DMS153 treated with DMSO at 0.1 percent for 48 hours (cell line): ENCODE results near the gene RGS7.
A peak's percentile ranks its signal among the peaks of the same experiment; 100 is the strongest.
"Not testable (repeated sequence)": the region's sequence is repeated elsewhere in the genome, so short reads cannot be mapped to it uniquely, and the experiment has no call there.

ENCODE experiments used
- DNase-seq: peaks from one replicate; lab custom pipeline; 2025; ENCODE audit not compliant: unreplicated experiment; lab: John Stamatoyannopoulos, UW

The RGS7 gene

DNA sequence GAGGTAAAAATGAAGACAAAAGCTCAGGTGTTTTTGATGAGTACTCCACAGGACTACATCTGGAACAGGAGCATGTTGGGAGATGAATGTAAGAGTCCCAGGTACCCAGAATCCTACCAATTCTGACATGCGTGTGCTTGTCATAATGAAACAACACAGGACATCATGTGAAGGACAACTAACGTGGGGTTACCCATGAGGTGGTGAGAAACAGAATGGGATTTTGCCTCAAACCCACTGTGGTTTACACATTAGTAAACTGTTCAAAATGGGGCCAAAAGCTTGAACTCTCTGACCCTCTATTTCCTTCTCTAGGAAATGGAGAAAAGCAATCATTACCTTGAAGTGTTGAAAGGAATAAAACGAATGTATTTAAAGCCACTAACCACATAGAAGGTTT is 266.2 kb downstream of the RGS7 start:
- no peak for DNase-seq

DNA sequence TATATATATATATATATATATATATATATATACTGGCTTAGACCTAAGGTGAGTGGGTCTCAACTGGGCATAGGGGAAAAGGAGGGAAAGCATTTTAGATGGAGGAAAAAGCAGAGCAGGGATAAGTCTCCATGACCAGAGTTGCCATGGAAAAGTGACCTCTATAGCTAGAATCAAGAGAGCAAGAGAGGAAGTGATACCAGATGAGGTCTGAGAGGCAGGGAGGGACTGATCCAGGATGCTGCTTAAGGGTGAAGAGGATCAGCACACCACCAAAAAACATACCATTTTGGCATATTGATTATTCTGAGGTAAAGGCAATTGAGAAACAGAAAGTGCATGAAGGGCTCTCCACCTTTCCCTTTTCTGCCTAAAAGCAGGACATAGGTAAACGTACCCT is 267.9 kb downstream of the RGS7 start:
- not testable (repeated sequence) for DNase-seq

DNA sequence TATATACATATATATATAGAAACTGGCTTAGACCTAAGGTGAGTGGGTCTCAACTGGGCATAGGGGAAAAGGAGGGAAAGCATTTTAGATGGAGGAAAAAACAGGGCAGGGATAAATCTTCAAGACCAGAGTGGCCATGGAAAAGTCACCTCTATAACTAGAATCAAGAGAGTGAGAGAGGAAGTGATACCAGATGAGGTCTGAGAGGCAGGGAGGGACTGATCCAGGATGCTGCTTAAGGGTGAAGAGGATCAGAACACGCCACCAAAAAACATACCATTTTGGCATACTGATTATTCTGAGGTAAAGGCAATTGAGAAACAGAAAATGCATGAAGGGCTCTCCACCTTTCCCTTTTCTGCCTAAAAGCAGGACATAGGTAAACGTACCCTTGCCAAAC is 268.9 kb downstream of the RGS7 start:
- not testable (repeated sequence) for DNase-seq

DNA sequence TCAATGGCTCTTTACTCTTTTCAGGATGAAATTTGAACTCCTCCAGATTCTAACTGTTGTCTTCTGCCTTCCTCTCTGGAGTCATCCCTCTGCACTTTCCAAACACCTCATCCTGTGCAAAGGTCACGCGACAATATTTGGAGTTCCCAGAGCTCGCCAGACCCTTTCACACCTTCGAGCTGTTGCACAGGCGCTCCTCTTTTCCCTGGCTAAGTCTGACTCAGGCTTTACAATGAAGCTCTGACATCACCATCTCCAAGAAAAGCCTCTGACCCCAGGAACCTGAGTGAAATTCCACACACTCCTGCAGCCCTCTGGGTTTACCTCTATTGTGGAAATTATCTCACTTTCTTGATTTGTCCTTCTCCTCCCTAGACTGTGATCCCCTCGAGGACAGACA is 270.3 kb downstream of the RGS7 start:
- no peak for DNase-seq

DNA sequence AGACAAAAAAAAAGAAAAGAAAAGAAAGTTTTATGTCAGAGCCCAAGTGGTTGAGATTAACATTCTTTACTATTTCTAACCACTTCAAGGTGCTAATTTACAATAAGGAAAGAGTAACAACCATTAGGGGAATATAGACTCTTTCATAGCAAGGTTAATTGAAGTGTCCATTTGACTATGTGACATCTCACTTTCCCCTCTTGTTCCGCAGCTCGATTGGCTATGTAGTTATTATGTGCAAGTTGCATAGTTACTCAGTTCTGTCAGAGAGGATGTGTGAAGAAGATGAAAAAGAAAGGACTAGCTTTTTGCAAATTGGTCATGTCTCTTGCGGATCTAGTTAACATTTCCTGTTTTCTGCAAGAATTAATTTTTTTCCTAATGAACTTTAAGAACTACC is 273.7 kb downstream of the RGS7 start:
- DNase-seq = no peak

DNA sequence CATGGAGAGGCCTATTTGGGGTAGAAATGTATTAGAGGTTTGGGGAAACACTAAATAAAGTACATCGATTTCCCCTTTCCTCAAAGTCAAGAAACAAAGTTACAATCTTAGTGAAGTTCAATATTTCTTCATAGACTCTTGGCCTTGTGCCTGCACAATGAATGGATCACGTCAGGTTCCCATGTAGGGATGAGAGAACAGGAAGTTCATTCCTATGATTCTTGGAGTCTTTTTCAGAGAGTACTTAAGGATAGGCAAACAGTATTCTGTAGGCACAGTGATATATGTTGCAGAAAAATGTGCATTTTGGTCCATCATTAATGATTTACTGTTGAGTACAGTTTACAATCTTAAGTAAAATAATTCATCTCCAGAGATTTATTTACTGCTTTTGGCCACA is 275.5 kb downstream of the RGS7 start:
- DNase-seq = no peak

DNA sequence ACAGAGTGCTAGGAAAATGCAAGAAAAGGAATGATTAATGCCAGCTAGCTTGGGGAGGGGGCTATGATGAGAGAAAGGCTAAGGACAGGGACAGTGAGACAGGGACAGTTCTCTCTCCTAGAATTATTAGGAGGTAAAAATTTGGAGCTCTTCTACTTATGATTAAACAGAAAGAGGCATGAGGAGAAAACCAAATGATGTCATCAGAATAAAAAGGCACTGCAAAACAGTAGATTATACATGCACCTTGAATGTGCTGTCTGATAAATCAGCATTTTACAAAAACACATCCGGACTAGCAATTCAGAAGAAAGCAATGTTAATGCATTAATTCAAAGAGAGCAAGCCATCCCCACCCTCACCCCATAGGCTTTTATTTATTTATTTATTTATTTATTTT is 277.5 kb downstream of the RGS7 start:
- DNase-seq = no peak

DNA sequence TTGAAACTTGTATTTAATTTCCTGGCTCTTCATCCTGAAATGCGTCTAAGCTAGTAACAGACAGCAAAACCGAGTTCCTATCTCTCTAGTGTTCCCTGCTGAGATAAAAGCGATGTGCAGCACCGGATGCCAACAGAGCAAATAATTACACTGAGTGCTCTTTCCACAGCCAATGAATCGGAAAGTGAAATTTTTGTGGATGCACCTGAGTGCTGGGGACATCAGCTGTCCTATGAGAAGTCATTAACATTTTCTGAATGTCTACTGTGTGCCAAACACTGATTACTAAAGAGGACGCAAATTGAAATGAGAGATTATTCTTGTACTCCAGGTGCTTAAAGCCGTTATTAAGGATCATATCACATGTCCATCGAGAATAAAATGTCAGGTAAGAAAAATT is 278.0 kb downstream of the RGS7 start:
- peak; percentile 25 for DNase-seq

DNA sequence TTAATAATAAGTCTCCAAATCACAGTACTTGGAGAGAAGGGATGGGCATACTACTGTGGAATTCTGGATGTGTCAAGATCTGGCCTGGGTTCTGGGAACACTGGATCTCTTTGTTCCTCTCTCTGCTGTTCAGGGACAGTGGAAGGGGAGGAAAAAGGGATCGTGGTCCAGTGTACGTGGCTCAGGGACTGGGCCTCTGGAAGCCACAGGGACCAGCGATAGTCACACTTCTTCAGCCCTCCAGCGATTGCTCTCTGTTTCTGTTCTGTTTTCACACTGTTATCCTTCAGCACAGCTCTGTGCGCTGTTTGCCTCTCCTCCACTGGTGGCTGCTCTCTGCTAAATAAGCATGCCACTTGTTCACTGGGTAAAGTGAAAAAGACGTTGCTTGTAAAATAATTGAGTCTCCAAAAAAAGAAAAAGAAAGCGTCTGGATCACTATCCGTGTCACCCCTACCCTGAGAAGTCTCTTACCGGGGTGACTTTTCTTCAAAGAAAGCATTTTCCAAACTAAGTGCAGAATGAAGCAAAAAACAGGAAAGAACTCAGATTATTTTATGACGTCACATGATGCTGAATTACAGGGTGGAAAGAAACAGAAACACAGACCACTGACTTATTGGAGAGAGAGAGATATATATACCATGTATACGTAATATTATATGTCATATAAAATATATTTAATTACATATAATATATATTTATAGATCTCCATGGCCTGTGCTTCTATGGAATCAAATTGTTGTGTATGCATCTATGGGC is 279.4 kb downstream of the RGS7 start:
- no peak for DNase-seq

DNA sequence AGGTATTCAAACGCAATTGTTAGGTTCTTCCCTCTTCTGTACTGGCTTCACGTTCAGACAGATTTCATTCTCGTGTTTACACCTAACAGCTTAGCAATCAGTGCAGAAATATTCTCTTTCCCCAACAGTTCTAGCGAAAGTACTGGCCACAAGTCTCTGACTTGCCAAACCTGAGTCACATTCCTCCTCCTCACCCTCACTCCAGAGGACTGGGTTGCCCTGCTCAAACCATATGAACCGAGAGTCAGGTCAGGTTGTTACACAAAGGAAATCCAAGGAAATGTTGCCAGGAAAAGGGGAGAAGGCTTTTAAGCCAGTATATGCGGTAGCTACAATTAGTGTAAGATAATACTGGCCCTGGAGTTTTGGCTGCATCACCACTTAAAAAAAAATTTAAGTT is 282.5 kb downstream of the RGS7 start:
- DNase-seq = no peak

DNA sequence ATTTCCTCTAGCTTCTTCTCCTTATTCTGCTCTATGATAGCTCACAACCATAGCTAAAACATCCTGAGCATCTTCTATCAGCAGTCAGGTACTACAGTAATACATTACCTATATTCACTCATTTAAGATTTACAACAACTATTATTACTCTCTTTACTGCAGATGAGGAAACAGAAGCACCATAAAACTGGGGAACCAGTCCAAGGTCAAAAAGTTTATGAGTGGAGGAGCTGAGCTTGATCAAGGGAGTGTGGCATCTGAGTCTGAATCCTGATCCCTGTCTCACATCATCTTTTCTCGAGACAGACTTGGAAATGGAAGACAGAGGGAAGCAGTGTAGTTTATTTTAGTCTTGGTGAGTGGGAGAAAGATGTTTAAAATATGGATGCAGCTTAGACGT is 288.6 kb downstream of the RGS7 start:
- DNase-seq = no peak

DNA sequence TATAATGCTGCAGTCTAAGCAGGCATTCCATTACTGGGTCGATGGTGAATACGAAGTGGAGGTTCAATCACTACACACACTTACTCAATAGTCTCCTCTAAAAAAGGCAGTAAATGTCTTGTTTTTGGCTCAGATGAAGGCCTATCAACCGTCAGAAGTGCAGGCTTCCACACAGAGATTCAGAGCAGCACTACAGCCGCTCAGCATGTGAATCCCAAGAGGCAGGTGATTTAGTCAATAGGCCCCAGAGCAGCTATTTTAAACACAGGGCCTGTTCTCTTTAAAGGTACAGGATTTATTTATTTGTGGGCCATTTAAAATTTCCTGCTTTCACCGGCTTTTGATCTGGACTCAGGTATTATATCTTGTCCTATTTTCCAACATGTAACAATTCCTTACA is 293.7 kb downstream of the RGS7 start:
- DNase-seq = peak; percentile 44

DNA sequence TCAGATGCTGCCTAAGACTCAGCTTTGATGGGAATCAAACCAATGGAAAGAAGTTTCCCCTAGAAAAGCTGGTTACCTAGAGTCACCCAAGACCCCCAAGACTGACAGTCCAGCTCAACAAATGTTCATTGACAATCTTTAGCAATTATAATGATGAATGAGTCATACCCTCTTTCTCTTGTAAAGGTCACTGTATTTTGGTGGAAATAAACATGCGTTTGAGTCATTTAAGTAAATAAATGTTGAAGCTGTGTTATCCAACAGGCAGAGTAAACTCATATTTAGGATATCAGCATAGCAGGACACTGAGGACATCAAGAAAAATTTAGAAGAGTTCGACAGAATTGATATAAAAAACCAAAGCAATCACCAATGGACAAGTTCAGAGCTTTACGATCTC is 295.9 kb downstream of the RGS7 start:
- DNase-seq = no peak

DNA sequence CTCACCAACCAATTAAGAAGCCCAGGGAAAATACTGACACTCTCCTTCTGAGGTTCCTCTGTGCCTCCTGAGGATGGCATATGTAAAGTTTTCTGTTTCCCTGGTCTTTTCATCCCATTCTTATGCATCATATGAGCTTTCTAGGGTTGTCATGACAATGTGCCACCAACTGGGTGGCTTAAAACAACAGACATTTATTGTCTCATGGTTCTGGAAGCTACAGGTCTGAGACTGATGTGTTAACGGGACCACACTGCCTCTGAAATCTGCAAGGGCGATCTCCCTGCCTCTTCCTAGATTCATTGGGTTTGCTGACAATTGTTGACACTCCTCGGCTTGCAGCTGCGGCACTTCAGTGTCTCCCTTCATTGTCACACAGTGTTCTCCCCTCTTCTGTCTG is 308.4 kb downstream of the RGS7 start:
- DNase-seq = no peak

DNA sequence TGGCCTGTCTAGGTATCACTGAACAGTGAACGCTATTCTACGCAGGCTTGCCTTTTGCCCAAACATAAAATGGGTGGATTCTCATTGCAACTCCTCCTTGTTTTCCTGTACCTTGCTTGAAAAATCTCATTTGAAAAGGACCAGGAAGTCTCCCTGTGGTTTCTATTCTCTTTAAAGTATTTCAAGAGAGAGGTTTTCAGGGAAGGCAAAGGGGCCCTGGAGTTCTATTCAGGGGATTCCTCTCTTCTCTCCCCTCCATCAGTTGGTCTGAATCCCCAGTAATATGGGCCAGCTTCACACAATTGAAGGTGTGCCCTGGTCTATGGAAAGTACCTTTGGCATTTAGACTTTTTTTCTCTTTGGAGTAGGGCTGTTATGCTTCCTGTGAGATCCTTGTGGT is 311.3 kb downstream of the RGS7 start:
- no peak for DNase-seq

DNA sequence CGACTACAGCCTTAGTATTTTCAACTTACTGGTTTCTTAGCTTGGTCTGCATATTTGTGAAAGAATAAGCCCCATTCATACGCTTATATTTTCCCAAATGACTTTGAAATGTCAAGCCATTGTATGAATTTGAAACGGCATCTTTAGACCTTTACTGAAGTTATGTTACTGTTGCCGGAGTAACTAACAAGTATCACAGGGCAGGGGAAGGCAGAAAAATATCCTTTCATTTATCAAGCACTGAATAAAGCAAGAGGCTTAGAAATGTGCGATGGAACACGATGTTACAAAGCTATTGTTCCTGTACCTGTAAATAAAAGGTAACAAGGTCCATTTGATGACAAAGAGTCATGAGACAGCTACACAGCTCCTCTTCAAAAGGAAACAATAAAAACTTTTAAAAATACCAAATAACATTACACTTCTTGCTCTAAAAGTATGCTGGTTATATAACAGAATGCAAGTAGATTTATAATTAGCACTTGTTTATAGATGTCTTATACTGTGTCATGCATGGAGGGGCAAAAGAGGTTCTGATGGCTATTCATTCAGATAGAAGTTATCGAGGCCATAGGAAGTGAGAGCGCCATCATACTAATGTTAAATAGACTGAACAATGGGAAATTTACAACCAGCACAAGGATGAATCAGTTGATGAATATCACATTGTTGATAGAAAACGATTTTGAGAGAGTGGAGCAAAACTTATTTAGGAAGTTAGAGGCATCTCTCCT is 322.6 kb downstream of the RGS7 start:
- DNase-seq = no peak

DNA sequence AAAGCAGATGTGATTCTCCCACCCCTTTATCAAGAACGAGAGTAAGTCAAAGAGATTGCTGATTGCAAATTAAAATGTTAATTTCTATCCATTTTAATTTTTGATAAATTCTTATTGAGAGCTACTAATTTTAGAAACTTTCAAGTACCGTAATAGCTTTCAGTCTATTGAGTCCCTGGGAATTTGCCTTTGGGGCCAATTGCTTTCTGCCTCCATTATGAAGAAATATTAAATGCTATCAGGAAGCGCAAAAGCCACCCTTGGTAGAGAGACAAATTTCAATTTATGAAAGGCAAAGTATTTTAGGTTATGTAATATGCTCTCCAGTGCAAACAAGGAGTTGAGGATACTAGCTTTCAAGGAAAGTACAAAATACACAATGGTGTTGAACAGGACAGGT is 332.2 kb downstream of the RGS7 start:
- no peak for DNase-seq

DNA sequence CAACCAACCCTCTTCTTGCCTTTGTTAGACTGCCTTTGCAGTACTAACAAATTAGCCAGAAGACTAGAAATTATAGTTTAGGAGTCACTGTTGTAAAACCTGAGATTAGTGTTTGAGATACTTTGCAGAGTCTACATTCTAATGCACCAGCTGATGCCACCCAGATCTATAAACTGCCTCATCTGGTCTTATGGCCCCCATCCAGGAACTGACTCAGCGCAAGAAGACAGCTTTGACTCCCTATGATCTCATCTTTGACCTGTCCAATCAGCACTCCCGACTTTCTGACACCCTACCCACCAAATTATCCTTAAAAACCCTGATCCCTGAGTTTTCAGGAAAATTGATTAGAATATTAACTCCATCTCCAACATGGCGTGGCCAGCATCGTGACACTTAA is 334.6 kb downstream of the RGS7 start:
- DNase-seq = no peak

DNA sequence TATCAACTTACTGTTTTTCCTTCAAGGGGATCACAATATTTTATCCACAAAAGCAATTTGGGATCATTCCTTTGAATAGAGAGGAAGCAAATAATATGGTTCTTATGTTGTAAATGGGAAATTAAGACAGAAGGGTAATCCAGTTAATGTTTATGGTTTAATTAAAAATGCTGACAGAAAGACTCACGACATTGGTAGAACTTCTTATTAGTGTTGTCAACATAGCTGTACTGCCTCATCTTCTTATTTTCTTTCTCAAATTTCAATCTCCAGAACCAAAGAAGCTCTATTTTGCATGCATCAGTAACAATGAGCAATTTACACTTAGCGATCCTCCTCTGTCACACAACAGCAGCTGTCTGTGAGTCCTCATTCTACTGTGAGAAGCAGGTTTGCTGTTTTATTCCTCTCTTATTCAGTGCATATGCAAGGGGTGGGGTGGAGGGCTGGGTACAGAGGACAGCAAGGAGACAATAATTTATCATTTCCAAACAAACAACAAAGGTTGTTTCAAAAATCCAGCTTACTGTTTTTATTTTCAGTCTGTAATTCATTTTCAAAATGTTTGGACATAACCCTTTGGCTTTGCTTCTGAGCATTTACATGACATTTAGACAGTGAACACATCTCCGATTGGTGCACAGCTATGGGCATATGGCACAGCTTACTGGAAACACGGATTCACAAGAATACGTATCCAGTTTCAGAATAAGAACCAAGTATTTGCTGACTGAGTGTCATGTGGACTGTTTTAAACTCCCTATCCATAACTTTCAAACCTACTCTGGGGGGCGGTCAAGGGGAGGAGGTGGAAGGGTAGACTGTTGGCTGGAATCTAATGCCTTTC is 335.9 kb downstream of the RGS7 start:
- DNase-seq = no peak

DNA sequence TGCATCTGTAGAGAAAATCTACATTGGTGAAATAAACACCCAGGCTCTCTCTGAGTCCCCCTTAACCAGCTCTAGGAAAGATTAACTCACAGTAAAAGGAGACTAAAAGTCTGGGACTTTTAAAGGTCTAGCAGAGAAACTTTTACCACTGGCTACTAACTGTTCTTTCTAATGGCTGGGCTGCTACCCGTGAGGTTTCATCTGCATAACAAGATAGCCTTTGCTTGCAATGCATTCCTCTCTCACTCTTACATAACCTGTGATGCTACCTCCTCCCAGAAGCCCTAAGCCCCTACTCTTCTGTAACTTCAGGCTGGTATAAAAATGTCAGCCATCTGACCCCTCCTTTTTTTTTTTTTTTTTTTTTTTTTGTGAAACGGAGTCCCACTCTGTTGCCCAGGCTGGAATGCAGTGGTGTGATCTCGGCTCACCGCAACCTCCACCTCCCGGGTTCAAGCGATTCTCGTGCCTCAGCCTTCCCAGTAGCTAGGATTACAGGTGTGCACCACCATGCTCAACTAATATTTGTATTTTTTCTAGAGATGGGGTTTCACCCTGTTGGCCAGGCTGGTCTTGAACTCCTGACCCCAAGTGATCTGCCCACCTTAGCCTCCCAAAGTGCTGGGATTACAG is 344.2 kb downstream of the RGS7 start:
- no peak for DNase-seq

DNA sequence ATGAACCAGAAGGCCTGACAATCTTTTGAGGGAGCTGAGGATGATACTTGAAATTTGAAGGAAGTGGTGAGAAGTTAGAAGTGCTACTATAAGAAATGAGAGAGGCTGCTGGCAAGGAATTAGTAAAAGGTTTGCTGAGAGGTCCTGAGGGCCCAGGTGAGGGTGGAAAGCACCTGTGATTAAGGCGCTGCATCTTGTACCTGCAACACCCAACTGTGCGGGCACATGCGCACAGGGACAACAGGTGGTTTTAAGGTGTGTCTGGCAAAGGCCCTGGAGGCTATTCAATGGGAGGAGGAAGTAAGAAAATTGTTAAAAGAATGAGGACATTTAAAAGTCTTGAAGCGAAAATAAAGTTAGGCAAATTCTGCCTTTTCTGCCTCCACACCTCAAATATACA is 349.3 kb downstream of the RGS7 start:
- DNase-seq = no peak
